ENCODE measurements around the gene DKK3.

Gene DKK3

DNA sequence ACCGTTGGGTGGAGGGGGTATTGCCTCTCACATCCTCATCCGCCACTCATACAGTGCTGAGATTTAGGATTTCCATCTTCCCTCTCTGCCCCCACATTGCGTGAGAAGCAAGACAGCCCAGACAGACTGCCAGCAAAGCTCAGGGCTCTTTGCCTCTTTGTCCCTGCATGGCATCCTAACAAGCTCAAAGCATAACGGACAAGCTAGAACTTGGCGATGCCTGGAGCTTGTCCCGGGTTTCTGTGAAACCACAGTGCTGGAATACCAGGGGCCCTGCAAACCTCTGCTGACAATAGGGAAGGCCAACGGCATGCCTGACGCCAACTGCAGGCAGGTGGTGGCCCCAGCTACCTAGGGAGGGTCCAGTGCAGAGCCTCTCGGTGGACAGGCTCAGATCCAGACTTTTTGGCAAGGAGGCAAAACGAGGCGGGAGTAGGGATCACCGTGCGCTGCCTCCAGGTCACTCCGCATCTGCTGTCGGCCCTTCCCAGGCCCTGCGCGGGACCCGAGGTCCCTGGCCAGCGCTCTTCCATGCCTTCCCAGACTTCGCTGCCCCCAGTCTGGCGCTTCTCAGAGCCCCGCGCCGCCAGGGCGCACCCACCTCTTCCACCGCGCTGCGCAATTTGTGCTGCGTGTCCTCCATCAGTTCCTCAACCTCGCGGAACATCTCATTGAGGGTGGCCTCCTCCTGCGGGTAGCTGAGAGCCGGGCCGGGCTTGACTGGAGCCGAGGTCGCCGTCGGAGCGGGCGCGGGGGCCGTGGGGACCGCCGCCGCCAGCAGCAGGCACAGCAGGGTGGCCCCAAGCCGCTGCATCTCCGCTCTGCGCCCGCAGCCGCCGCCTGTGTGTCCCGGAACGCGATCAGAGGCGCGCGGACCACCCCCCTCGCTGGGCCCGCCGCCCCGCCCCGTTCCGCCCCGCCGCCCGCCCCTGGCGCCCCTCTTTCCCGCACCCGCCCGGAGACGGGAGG, at the start of gene DKK3:
Gene DKK3 (minus strand): TSS at position 858 of the 969 bp plus-strand sequence. CDS start 44 bp downstream, at position 814.
- Histone ChIP-seq H3K4me3 (ENCODE audit: low read length) (peak within 1 kb of the TSS; percentile 57; the same call in 1 of the 2 replicates), H3K9me3 (ENCODE audit: control insufficient read depth, insufficient read depth, low read length) (no peaks in the 10 kb centered on the region), H3K36me3 (ENCODE audit: control insufficient read depth, insufficient read depth, low read length) (no peaks in the 10 kb centered on the region), H3K27me3 (ENCODE audit: control insufficient read depth, insufficient read depth, low read length) (no peaks in the 10 kb centered on the region), H3K27ac (ENCODE audit: low read length) (no peak within 1 kb of the TSS), H3K4me1 (ENCODE audit: control insufficient read depth, insufficient read depth, low read length) (peaks cover 9% of the 10 kb centered on the region)
- DNase-seq (ENCODE audit: low read depth, low spot score), result no peak
- no CpG with 5 or more reads among the region's 71 CpGs for WGBS (ENCODE audit: insufficient coverage, insufficient read length)

DNA sequence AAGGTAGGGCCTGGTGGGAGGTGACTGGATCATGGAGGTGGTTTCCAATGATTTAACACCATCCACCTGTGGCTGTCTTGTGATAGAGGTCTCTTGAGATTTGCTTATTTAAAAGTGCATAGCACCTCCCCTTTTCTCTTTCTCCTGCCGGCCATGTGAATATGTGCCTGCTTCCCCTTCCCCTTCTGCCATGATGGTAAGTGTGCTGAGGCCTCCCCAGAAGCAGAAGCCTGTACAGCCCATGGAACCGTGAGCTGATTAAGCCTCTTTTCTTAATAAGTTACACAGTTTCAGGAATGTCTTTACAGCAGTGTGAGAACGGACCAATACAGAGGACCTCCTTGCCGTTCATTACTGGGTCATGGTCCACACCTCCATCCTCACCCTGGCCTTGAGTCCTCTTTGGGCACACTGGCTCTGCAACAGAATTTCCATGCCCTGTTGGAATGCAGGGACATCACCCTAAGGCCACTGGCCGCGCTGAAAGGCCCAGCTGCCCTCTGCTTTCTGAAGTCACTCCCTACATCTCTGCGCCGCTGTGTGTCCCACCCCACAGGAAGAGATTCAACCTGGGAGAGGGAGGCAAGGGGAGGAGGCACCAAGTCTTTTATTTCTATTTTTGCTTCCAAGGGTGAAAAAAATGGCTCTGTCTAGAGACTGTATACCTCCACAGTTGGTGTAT, 49.0 kb upstream of the DKK3 start:
- DNase-seq (ENCODE audit: low read depth, low spot score), result no peak

DNA sequence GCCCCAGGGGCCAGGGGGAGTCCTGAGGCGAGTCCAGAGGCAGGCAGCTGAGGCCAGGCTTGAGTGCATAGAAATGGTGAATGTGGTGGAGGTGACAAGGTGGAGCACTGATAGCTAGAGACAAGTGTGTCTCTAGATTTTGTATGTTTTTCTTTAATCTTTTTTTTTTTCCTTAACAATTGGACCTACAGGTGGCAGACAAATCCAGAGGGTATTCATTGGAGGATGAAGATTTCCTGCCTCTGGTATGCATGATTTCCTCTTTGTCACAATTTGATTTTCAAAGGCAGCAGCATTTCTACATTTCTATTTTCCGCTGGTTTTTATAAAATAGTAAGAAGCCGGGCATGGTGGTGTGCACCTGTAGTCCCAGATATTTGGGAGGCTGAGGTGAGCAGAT, 47.7 kb upstream of the DKK3 start:
- Histone ChIP-seq H3K27me3 (ENCODE audit: control insufficient read depth, insufficient read depth, low read length) (no peaks in the 10 kb centered on the region), H3K4me1 (ENCODE audit: control insufficient read depth, insufficient read depth, low read length) (no peaks in the 10 kb centered on the region), H3K27ac (ENCODE audit: low read length) (no peak overlapping the region), H3K4me3 (ENCODE audit: low read length) (no peak overlapping the region), H3K9me3 (ENCODE audit: control insufficient read depth, insufficient read depth, low read length) (no peaks in the 10 kb centered on the region), H3K36me3 (ENCODE audit: control insufficient read depth, insufficient read depth, low read length) (no peaks in the 10 kb centered on the region)
- WGBS (ENCODE audit: insufficient coverage, insufficient read length), result no CpG with 5 or more reads among the region's 3 CpGs
- no peak for DNase-seq (ENCODE audit: low read depth, low spot score)

More for the DNA sequence above, 49.0 kb upstream of the DKK3 start:
- H3K4me1 ChIP-seq (ENCODE audit: control insufficient read depth, insufficient read depth, low read length), result 0 out of 2 replicates have a peak, but pooled peaks cover 2% of the 10 kb centered on the region
- H3K4me3 ChIP-seq (ENCODE audit: low read length), result no peak overlapping the region
- WGBS (ENCODE audit: insufficient coverage, insufficient read length), result no CpG with 5 or more reads among the region's 8 CpGs
- H3K27me3 ChIP-seq (ENCODE audit: control insufficient read depth, insufficient read depth, low read length), result no peaks in the 10 kb centered on the region
- no peak overlapping the region for H3K27ac ChIP-seq (ENCODE audit: low read length)
- H3K36me3 ChIP-seq (ENCODE audit: control insufficient read depth, insufficient read depth, low read length), result no peaks in the 10 kb centered on the region
- H3K9me3 ChIP-seq (ENCODE audit: control insufficient read depth, insufficient read depth, low read length), result no peaks in the 10 kb centered on the region

DNA sequence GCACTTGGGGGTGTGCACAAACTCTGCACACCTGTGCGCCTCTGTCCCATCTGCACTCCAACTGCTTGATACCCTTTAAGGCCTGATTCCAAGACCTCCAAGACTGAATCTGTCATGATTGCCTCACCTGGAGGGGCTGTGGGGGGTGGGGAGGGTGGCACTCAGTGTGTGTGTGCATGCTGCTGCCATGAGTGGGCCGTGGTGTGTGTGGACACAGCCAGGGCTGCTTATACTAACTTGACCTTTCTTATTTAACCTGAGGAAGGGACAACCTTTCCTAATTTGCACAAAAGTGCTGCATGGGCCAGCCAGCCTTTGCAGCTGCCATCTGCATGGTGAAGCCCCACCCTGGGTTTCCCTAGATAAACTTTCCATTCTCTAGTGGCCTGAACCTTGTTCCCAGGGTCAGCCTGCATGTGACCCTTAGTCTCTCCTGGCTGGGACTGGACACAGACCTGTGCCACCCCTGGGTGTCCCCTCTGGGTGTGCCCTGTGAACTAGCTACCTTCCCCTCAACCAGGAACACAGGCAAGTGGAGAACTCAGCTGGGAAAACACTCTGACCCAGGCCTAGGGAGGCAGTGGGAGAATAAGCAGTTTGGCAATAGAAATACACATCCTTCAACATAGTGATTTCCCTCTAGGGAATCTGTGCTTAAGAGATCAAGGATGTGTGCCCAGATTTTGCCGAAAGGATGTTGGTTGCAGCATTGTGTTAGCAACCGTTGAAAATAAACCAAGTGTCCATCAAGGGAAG, 45.4 kb upstream of the DKK3 start:
- H3K27ac ChIP-seq (ENCODE audit: low read length), result no peak overlapping the region
- no peaks in the 10 kb centered on the region for H3K9me3 ChIP-seq (ENCODE audit: control insufficient read depth, insufficient read depth, low read length)
- WGBS (ENCODE audit: insufficient coverage, insufficient read length), result no CpG with 5 or more reads among the region's 4 CpGs
- H3K36me3 ChIP-seq (ENCODE audit: control insufficient read depth, insufficient read depth, low read length), result no peaks in the 10 kb centered on the region
- no peak overlapping the region for H3K4me3 ChIP-seq (ENCODE audit: low read length)
- H3K27me3 ChIP-seq (ENCODE audit: control insufficient read depth, insufficient read depth, low read length), result no peaks in the 10 kb centered on the region
- DNase-seq (ENCODE audit: low read depth, low spot score), result no peak
- peaks cover 3% of the 10 kb centered on the region; the same call in 1 of the 2 replicates for H3K4me1 ChIP-seq (ENCODE audit: control insufficient read depth, insufficient read depth, low read length)

DNA sequence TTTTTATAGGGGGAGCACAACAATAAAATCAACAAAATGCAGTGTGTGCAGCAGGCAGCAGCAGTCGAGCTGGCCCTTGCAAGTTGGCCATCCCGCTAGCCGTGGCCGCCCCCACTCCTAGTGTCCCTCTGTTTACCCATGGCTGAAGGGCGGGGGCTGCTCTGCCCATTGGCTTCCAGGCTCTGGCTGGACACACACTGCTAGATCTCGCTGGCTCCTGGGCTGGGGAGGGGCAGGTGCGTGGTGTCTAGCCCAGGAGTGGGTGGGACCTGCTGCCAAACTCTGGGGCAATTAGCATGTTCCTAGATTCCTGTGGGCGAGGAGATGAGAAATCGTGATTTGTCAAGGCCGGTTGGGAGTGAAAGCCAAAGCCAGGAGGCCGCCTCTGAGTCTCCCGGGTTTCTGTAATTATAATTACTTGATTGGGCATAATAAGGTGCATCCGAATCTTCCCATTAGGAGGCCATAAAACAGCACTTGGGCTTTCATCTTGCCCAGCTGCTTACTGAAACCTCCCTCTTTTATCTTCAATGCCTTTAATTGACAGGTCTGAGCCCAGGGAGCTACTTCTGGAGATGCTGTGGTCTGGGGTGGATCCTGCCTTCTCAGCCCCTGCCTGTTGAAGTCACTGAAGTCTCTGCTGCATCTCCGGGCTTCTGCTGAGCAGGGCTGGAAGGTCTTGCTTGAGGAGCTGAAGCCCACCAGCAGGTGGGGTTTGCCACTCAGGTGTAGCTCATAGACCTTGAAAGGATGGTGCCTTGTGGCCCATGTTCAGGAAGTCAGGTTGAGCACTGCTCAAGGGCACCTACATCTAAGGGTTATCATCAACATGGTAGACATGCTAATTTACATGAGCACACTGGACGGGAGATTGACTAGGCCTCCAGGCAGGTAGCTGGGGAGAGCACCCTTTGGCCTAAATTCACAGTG, 44.5 kb upstream of the DKK3 start:
- H3K4me3 ChIP-seq (ENCODE audit: low read length), result no peak overlapping the region
- H3K4me1 ChIP-seq (ENCODE audit: control insufficient read depth, insufficient read depth, low read length), result peaks cover 3% of the 10 kb centered on the region; the same call in 1 of the 2 replicates
- H3K36me3 ChIP-seq (ENCODE audit: control insufficient read depth, insufficient read depth, low read length), result no peaks in the 10 kb centered on the region
- no peaks in the 10 kb centered on the region for H3K9me3 ChIP-seq (ENCODE audit: control insufficient read depth, insufficient read depth, low read length)
- no peak overlapping the region for H3K27ac ChIP-seq (ENCODE audit: low read length)
- no CpG with 5 or more reads among the region's 15 CpGs for WGBS (ENCODE audit: insufficient coverage, insufficient read length)
- H3K27me3 ChIP-seq (ENCODE audit: control insufficient read depth, insufficient read depth, low read length), result no peaks in the 10 kb centered on the region
- no peak for DNase-seq (ENCODE audit: low read depth, low spot score)

DNA sequence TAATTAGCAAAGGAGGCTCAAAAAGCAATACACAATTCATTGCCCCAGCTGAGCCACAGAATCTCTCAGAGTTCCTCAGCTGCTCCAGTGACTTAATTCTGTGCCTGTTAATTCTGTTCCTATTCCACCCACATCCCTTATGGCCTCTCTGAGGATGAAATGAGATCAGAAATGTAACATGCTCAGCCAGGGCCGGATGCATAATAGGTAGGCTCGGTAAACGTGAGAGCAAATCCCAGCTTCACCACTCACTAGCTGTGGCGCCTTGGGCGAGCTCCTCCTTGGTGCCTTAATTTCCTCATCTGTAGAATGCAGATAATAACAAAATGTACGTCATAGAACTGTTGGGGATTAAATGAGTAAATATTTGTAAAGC, 42.8 kb upstream of the DKK3 start:
- no CpG with 5 or more reads among the region's 6 CpGs for WGBS (ENCODE audit: insufficient coverage, insufficient read length)
- Histone ChIP-seq H3K4me3 (ENCODE audit: low read length) (no peak overlapping the region), H3K27me3 (ENCODE audit: control insufficient read depth, insufficient read depth, low read length) (no peaks in the 10 kb centered on the region), H3K36me3 (ENCODE audit: control insufficient read depth, insufficient read depth, low read length) (no peaks in the 10 kb centered on the region), H3K4me1 (ENCODE audit: control insufficient read depth, insufficient read depth, low read length) (peaks cover 3% of the 10 kb centered on the region; the same call in 1 of the 2 replicates), H3K9me3 (ENCODE audit: control insufficient read depth, insufficient read depth, low read length) (no peaks in the 10 kb centered on the region), H3K27ac (ENCODE audit: low read length) (no peak overlapping the region)
- no peak for DNase-seq (ENCODE audit: low read depth, low spot score)

DNA sequence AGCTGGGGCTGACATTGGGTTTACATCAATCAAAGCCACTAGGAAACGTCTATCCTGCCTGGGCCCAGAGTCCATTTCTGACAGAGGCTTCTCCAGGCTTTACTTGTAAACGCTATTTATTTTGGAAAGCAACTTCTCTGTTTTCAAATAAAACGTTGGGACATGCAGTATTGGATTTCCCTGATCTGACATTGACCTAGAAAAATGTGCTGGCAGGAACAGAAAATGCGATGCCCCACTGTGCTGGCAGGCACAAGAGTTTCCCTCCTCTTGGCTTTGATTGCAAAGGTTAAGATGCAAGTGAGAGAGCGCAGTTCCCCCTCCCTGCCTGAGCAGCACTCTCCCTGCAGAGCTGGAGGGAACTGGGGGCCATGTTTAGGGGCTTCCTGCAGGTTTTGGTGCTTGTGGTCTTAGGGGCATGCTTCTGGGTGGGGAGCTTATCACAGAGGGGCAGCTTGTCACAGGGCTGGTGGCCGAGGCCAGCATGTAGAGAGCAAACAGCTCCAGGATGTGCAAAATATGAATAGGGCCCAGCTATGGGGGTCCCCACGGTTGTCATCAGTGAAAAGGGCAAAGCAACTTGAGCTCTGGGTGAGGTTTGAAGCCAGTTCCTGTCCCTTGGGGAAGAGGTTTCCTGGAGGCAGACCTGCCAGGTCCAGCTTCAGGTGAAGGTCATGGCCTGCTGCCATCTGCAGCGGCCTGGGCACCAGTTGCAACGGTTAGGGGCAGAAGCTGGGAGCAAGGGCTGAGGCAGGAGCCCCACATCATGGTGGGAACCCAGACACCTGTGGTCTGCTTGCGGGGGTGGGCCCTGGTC, 42.3 kb upstream of the DKK3 start:
- Histone ChIP-seq H3K27me3 (ENCODE audit: control insufficient read depth, insufficient read depth, low read length) (no peaks in the 10 kb centered on the region), H3K9me3 (ENCODE audit: control insufficient read depth, insufficient read depth, low read length) (no peaks in the 10 kb centered on the region), H3K4me1 (ENCODE audit: control insufficient read depth, insufficient read depth, low read length) (peaks cover 3% of the 10 kb centered on the region; the same call in 1 of the 2 replicates), H3K4me3 (ENCODE audit: low read length) (no peak overlapping the region), H3K27ac (ENCODE audit: low read length) (no peak overlapping the region), H3K36me3 (ENCODE audit: control insufficient read depth, insufficient read depth, low read length) (no peaks in the 10 kb centered on the region)
- no CpG with 5 or more reads among the region's 10 CpGs for WGBS (ENCODE audit: insufficient coverage, insufficient read length)
- no peak for DNase-seq (ENCODE audit: low read depth, low spot score)

DNA sequence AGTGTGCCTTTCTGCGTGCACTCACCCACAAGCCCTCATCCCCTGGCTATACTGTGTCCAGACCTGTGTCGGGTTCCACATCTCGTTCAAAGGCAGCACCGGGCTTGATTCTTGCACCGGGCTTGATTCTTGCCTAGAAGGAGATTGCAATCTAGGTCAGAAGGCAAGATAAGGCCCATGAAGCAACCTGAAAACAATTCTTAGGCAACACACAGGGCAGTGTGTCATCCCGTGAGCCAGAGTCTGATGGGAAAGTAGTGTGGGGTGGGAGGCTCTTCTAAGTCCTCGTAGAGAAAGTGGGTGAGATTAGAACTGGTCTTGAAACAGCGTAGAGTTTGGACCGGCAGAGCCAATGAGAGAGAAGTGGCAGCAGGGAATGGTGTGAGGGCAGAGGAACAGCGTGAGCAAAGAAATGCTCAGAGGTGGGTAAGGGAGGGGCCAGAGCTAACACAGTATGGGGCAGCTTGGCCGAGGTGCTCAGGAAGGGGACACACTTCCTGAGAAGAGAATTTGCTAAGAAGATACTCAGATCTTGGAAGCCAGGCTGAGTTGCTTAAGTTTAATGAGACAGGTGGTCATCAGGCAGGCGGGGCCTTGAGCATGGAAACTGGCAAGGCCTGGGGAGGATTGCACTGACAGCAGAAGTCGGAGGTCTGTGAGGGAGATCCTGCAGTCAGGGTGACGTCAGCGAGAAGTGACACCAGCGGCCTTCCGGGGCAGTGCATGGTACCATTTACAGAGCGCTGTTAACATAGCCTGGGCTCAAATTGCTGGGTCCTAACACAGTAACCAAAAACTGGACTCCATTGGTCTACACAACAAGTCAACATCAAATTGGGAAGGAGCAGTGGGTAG, 40.7 kb upstream of the DKK3 start:
- H3K27ac ChIP-seq (ENCODE audit: low read length), result no peak overlapping the region
- no peak for DNase-seq (ENCODE audit: low read depth, low spot score)
- no CpG with 5 or more reads among the region's 18 CpGs for WGBS (ENCODE audit: insufficient coverage, insufficient read length)
- no peaks in the 10 kb centered on the region for H3K27me3 ChIP-seq (ENCODE audit: control insufficient read depth, insufficient read depth, low read length)
- no peaks in the 10 kb centered on the region for H3K9me3 ChIP-seq (ENCODE audit: control insufficient read depth, insufficient read depth, low read length)
- H3K4me1 ChIP-seq (ENCODE audit: control insufficient read depth, insufficient read depth, low read length), result peaks cover 3% of the 10 kb centered on the region; the same call in 1 of the 2 replicates
- no peak overlapping the region for H3K4me3 ChIP-seq (ENCODE audit: low read length)
- no peaks in the 10 kb centered on the region for H3K36me3 ChIP-seq (ENCODE audit: control insufficient read depth, insufficient read depth, low read length)
